Keratinocyte (primary cell): Measurements from ENCODE around the gene GRK3. TPM values are rescaled to one million over a fixed set of nuclear protein-coding genes. Genes with fewer than 3 reads are reported as not detected.
A peak's percentile ranks its signal among the peaks of the same experiment; 100 is the strongest.

ENCODE experiments used
- DNase-seq: peaks from one replicate; pipeline ENCODE4 v3.0.0-alpha.2; 2011; ENCODE audit warnings: low read depth, missing footprints, low spot score
- FAIRE-seq: peaks from 2 replicates; lab custom pipeline; 2011; peaks lifted over from hg19 to GRCh38; lab: Jason Lieb, UNC
- H2AFZ ChIP-seq: 2 replicates; pipeline ENCODE4 v1.6.0; 2012; ENCODE audit warnings: low read length, control low read depth, inconsistent platforms; ENCODE audit not compliant: control insufficient read depth
- H3K27ac ChIP-seq: 2 replicates; pipeline ENCODE4 v1.5.1; 2011; ENCODE audit warnings: low read length; ENCODE audit not compliant: control insufficient read depth, insufficient read depth
- H3K27me3 ChIP-seq: 3 replicates; pipeline ENCODE4 v1.6.0; 2011; ENCODE audit warnings: low read length; ENCODE audit not compliant: control insufficient read depth, insufficient read depth; ENCODE audit errors: extremely low read depth
- H3K36me3 ChIP-seq, 2 experiments: 2 replicates in 1 of 2; 3 replicates in 1 of 2; pipeline ENCODE4 v1.5.1; 2011; ENCODE audit warnings: low read length in 2 of 2, mild to moderate bottlenecking in 1 of 2; ENCODE audit not compliant: control insufficient read depth in 2 of 2, insufficient read depth in 2 of 2; ENCODE audit errors: extremely low read depth in 1 of 2
- H3K4me1 ChIP-seq: 3 replicates; pipeline ENCODE4 v1.5.1; 2011; ENCODE audit warnings: low read length; ENCODE audit not compliant: control insufficient read depth, insufficient read depth; ENCODE audit errors: extremely low read depth
- H3K4me2 ChIP-seq: 3 replicates; pipeline ENCODE4 v1.6.0; 2011; ENCODE audit warnings: low read depth, low read length; ENCODE audit not compliant: control insufficient read depth, insufficient read depth; ENCODE audit errors: extremely low read depth
- H3K4me3 ChIP-seq, 3 experiments: fragments of 200-600 bp in 1 of 3; sonication (generic) in 1 of 3; 2 replicates in 2 of 3; 3 replicates in 1 of 3; pipeline ENCODE4 v1.5.1; 2011 to 2016; ENCODE audit warnings: low read length in 3 of 3, mild to moderate bottlenecking in 3 of 3, control low read depth in 2 of 3, inconsistent platforms in 1 of 3, low read depth in 1 of 3, mixed read lengths in 1 of 3, mixed run types in 1 of 3, moderate library complexity in 1 of 3; ENCODE audit not compliant: control insufficient read depth in 2 of 3, insufficient read depth in 2 of 3; ENCODE audit errors: extremely low read depth in 1 of 3
- H3K79me2 ChIP-seq: 2 replicates; pipeline ENCODE4 v1.6.0; 2012; ENCODE audit warnings: low read length; ENCODE audit not compliant: control insufficient read depth, insufficient read depth
- H3K9ac ChIP-seq: 3 replicates; pipeline ENCODE4 v1.6.0; 2011; ENCODE audit warnings: low read length; ENCODE audit not compliant: control insufficient read depth, insufficient read depth; ENCODE audit errors: extremely low read depth
- H3K9me1 ChIP-seq: 3 replicates; pipeline ENCODE4 v1.6.0; 2011; ENCODE audit warnings: low read length; ENCODE audit not compliant: control insufficient read depth, insufficient read depth; ENCODE audit errors: extremely low read depth
- H3K9me3 ChIP-seq: 2 replicates; pipeline ENCODE4 v1.5.1; 2012; ENCODE audit warnings: low read depth, low read length; ENCODE audit not compliant: control insufficient read depth
- H4K20me1 ChIP-seq: 3 replicates; pipeline ENCODE4 v1.6.0; 2011; ENCODE audit warnings: low read length; ENCODE audit not compliant: control insufficient read depth, insufficient read depth; ENCODE audit errors: extremely low read depth
- CTCF ChIP-seq, 3 experiments: IDR thresholded peaks in 1 of 3; conservative IDR thresholded peaks in 1 of 3; optimal IDR thresholded peaks in 1 of 3; 2 replicates in 2 of 3; 3 replicates in 1 of 3; pipeline versions ENCODE3 to v1.5.1; 2011; ENCODE audit warnings: low read length in 3 of 3, mild to moderate bottlenecking in 3 of 3, moderate library complexity in 2 of 3, control low read depth in 1 of 3, inconsistent platforms in 1 of 3; ENCODE audit not compliant: insufficient read depth in 2 of 3; ENCODE audit errors: extremely low read depth in 1 of 3
- EZH2 ChIP-seq: IDR thresholded peaks from one replicate; pipeline ENCODE4 v1.6.1; 2012; ENCODE audit warnings: inconsistent platforms, mild to moderate bottlenecking, low read length, moderate library complexity
- dilution Hi-C: fragments of 300-500 bp; cut with MboI; formaldehyde crosslinking; loops from one replicate; pipeline ENCODE4 v1.7.0; 2020; ENCODE audit warnings: low sequenced_read_pairs; ENCODE audit not compliant: extremely low pct_ligation_motif_present
- polyA plus RNA-seq, 5 experiments: library from polyadenylated mRNA; depleted of rRNA in 3 of 5; stranded (reverse) in 3 of 5; stranded (forward) in 1 of 5; unstranded in 1 of 5; fragments of >200 nt; gene quantifications; 1 replicate in 1 of 5; 2 replicates in 3 of 5; 3 replicates in 1 of 5; pipeline versions ENCODE4 v1.2.1 to v1.2.3, GENCODE V29; 2011 to 2012; ENCODE audit warnings: missing spikeins in 2 of 5, low read depth in 1 of 5, low replicate concordance in 1 of 5

GRK3 gene
- polyA plus RNA-seq, 1 donor (not counting 4 experiments of a cell fraction or from before 2014, with no cell fraction given): 8.1 TPM

- Histone ChIP-seq H3K27me3 (no peaks in the 10 kb centered on the region), H3K27ac (peak overlapping the region; percentile 69)
Measured at GRCh38 chr22:25757686-25758085, 193.2 kb downstream of the GRK3 start.

GRCh38 chr22:25758316-25758715 lies 193.8 kb downstream of the GRK3 start:
- H3K4me1 ChIP-seq: peaks cover 29% of the 10 kb centered on the region
- no peaks in the 10 kb centered on the region for H3K36me3 ChIP-seq
- H3K4me2 ChIP-seq: peak overlapping the region; percentile 58
- no peak overlapping the region for H3K9ac ChIP-seq
- no peak overlapping the region for H2AFZ ChIP-seq
- H4K20me1 ChIP-seq: no peaks in the 10 kb centered on the region
- dilution Hi-C loops: no loop called here
- no peak for DNase-seq
- H3K27ac ChIP-seq: peak overlapping the region; percentile 69
- no peaks in the 10 kb centered on the region for H3K9me1 ChIP-seq
- FAIRE-seq: no peak
- TF ChIP-seq EZH2 (no peak), CTCF (optimal IDR thresholded peaks at IDR 0.05 in 1 of 3, IDR thresholded peaks at IDR 0.05 in 1 of 3, conservative IDR thresholded peaks at IDR 0.05 in 1 of 3; ENCODE audit: extremely low read depth in 1 of 3, insufficient read depth in 2 of 3, low read length in 3 of 3) (no peak)
- H3K27me3 ChIP-seq: no peaks in the 10 kb centered on the region
- no peaks in the 10 kb centered on the region for H3K9me3 ChIP-seq
- no peaks in the 10 kb centered on the region for H3K79me2 ChIP-seq
- H3K4me3 ChIP-seq: no peak overlapping the region

More at GRCh38 chr22:25757686-25758085, 193.2 kb downstream of the GRK3 start:
- H3K4me1 ChIP-seq: peaks cover 25% of the 10 kb centered on the region
- H3K79me2 ChIP-seq: no peaks in the 10 kb centered on the region
- H3K4me3 ChIP-seq: peak overlapping the region in 1 of 3 experiments; percentile 25
- H3K9ac ChIP-seq: peak overlapping the region; percentile 33
- H2AFZ ChIP-seq: peak overlapping the region; percentile 54
- dilution Hi-C loops: no loop called here
- no peaks in the 10 kb centered on the region for H3K9me1 ChIP-seq
- H3K36me3 ChIP-seq: no peaks in the 10 kb centered on the region
- no peaks in the 10 kb centered on the region for H3K9me3 ChIP-seq
- FAIRE-seq: peak; percentile 92
- H3K4me2 ChIP-seq: peak overlapping the region; percentile 58
- no peak for TF ChIP-seq EZH2
- no peak for TF ChIP-seq CTCF (optimal IDR thresholded peaks at IDR 0.05 in 1 of 3, IDR thresholded peaks at IDR 0.05 in 1 of 3, conservative IDR thresholded peaks at IDR 0.05 in 1 of 3; ENCODE audit: extremely low read depth in 1 of 3, insufficient read depth in 2 of 3, low read length in 3 of 3)
- DNase-seq: no peak
- no peaks in the 10 kb centered on the region for H4K20me1 ChIP-seq
